Measurements from ENCODE around the gene PCF11.

- TF ChIP-seq CTCF (IDR thresholded peaks at IDR 0.05) (no peak), ZNF121 (CRISPR knock-in tag; IDR thresholded peaks at IDR 0.05) (no peak), MLX (CRISPR knock-in tag; IDR thresholded peaks at IDR 0.05) (no peak), ZNF512 (CRISPR knock-in tag; IDR thresholded peaks at IDR 0.05; ENCODE audit: borderline replicate concordance) (no peak), RELA (CRISPR knock-in tag; IDR thresholded peaks at IDR 0.05; ENCODE audit: borderline replicate concordance) (no peak), ZNF263 (CRISPR knock-in tag; IDR thresholded peaks at IDR 0.05; ENCODE audit: low read depth) (no peak), ZNF138 (CRISPR knock-in tag; conservative IDR thresholded peaks at IDR 0.05) (no peak), NR2C2 (CRISPR knock-in tag; IDR thresholded peaks at IDR 0.05) (no peak)
Observed at GRCh38 chr11:83185767-83186166, 28.8 kb downstream of the PCF11 start.
